Activated effector memory CD4-positive, alpha-beta T cell treated with Interleukin-2 at 50 U/mL for 16 hours (primary cell): Measurements from ENCODE around the gene MITF.

ENCODE experiments used
- DNase-seq: peaks from one replicate; pipeline ENCODE4 v3.0.0-alpha.2; 2020

Gene MITF

GRCh38 chr3:69925506-69925905, 186.2 kb downstream of the MITF start:
- no peak for DNase-seq

DNA sequence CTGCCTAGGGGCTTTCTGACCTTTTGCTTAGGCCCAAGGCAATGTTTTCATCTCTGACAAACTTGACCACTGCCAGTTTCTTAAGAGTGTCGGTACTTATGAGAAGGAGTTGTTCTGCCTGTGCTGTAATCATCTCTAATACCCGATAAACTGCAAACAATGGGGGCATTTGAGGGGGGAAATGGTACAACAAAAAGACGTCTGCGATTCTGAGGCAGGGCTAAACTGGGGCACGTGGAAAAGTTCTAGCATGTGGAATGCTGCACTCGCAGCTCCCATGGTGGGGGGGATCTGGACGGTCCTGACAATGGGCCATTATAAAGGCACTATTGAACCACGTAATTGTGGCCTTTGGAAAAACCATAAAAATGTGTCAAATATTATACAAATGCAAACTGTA, 187.1 kb downstream of the MITF start:
- DNase-seq = no peak

DNA sequence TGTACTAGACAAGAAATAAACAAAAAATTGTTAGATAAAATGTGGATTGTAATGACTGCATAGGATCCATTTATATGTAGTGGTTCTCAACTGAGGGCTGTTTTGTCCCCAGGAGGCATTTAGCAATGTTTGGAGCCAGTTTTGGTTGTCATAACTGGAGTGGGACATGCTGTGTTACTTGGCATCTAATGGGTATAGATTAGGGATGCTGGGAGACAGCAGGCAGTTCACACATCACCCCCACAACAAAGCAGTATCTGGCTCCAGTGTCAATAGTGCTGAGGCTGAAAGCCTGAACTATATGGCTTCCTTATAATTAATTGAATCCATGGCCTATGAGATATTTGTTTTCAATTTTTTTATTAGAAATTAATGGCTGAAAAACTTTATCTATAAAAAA, 188.3 kb downstream of the MITF start:
- no peak for DNase-seq

DNA sequence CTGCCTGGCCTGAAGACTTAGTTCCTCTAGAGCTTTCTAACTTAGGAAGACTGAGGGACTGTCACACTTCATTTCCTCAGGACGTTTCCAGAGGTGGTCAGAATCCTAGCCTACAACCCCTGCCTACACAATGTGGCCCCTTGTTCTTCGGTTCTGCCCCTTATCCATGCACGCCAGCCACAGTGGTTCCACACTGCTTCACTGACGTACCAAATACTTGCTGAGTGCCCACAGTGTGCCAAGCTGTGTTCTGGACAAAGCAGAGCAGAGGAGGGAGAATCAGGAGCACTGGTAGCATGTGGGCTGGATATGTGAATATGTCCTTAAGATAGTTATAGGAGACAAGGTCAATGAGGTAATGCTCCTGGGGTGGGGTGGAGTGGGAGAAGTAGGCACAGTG, 189.8 kb downstream of the MITF start:
- no peak for DNase-seq

DNA sequence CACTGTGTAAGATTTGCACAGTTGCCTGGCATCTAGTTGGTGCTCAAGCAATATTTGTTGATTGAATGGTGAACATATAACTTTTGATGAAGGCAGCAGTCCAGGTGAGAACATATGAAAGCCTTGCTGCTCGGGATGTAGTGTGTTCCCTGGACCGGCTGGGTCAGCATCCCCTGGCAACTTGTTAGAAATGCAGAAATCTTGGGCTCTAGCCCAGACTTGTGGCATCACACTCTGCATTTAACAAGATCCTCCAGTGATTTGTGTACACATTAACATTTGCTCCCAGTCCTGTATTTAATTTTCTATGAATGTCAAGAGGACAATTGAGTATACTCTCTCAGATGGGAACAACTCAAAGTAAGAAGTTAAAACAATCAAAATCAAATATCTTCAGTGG, 191.3 kb downstream of the MITF start:
- DNase-seq = no peak

DNA sequence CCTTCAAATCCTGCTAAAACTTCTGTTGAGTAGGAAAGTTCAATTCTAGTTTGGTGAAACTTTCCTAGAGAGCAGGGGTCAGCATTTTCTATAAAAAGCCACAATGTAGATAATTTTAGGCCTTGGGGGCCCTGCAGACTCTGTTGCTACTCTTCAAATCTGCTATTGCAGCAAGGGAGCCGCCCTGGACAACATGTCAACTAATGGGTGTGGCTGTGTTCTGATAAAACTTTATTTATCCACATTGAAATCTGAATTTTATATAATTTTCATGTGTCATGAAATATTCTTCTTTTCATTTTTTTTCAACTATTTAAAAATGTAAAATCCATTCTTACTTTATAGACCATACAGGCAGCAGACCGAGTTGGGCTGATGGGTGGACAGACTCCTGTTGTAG, 192.8 kb downstream of the MITF start:
- DNase-seq = no peak

GRCh38 chr3:69932501-69932900, 193.2 kb downstream of the MITF start:
- no peak for DNase-seq

DNA sequence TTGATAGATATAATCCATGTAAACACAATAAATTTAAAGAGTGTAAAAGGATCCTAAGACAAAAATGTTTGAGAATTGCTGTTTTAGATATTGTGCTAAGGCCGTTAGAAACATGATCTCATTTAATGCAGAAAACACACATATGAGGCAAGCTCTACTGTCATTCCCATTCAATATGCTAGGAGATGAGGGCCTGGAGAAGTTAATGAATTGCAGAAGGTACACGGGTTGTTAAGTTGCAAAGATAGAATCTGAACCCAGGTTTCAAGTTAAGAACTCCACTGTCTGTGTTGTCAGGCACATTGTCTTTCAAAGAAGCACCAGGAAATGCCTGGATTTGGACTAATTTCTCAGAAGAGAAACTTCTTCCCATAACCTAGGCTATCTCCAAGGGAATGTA, 195.1 kb downstream of the MITF start:
- DNase-seq = no peak

GRCh38 chr3:69936266-69936665, 197.0 kb downstream of the MITF start:
- no peak for DNase-seq

DNA sequence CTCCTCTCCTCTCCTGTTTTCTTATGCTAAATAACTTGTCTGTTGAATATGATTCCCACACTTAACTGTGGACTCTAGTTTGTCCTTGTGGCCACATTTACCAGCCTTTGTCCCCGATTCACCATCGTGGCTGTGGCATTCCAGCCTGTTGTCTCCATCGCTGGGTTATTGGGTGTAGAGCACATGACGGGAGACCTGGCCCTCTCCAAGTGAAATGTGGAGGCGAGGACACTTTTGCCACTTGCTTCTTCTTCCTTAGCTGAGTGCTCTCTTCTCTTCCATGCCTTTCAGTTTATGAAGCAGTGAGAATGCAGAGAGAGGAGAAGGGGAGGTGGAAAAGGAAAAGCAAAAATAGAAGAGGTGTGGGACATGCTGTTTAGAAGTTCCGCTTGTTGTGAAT, 198.8 kb downstream of the MITF start:
- no peak for DNase-seq

DNA sequence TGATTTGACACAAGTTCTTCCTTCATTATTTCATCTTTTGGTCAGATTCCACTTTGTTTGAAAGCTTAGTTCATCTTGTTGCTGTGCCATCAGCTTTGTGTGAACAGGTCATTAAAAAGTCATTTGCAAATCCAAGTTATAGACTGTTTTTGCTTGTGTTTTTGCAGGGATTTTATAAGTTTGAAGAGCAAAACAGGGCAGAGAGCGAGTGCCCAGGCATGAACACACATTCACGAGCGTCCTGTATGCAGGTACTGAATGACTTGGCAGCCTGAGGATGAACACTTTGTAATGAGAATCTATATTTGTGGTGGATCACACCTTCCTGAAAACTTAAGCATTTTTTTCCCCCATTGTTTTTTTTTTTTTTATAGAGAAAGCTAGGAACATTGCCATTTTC, 199.7 kb downstream of the MITF start:
- no peak for DNase-seq

DNA sequence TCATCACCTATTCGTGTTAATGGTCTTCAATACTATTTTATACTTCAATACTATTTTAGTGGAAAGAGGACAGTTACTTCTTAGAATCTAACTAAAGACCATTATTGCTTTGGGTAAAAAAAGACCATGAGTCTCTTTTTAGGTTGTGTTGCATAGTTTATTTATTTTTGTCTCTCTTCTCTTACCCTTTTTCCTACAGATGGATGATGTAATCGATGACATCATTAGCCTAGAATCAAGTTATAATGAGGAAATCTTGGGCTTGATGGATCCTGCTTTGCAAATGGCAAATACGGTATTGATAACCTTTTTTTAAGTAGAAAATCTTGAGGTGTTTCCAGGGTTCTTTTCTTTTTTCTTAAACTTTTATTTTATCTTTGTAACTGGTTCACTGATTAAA, 201.8 kb downstream of the MITF start:
- no peak for DNase-seq

DNA sequence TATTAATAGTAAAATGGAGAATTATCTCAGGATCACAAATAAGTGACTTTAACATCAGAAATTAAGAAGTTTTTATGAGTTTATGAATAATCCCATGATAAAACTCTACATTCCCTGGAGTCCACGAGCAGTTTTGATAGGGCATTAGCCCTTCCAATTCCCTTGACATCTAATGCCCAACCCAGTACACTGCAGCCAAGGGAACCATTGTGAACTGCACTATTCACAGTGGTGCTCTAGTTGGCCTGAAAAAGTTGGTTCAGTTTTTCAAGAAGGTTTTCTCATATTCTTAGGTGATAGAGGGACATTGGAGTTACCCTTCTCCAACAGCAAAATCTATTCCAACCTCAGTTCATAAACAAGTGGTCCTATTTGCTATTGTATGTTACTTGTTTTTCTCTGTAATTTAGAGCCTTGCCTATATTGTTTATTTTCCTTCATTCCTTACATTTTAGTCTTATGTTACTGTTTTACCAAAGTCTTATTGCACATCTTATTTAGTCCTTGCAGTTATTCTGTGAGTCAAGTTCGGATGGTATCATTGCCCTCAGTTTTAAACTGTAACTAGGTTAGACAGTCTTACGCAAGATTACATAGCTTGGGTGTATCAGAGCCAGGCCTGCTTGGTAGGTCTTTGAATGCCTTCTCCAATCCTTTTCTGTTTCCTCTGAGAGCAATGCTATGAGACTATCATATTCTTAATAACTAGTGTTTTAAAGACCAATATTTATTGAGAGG, 202.3 kb downstream of the MITF start:
- no peak for DNase-seq

DNA sequence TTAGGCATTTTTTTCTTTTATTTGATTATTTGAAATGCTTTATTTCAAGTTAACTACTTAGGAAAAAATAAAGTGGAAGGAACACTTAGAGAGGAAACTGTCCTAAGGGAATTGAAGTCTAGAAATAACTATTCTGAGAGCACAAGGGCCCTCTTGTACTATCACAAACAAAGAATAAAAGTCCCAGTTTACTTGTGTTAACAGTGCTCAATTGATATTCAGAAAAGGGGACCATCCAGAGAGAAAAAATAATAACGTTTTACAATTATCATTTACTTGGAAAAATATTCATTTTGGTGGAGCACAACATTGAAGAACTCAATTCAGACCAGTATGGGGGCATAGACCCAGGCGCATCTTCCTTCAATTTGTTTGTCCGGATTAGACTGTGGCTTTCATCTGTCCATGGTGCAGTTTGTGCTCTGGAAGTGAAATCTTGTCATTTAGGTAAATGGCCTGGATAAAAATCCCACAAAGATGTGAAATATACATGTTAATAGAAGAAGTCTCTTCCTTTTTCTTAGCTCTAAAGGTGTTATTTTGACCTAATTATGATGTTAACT, 205.7 kb downstream of the MITF start:
- DNase-seq = no peak

GRCh38 chr3:69948246-69948862, 209.1 kb downstream of the MITF start:
- no peak for DNase-seq

DNA sequence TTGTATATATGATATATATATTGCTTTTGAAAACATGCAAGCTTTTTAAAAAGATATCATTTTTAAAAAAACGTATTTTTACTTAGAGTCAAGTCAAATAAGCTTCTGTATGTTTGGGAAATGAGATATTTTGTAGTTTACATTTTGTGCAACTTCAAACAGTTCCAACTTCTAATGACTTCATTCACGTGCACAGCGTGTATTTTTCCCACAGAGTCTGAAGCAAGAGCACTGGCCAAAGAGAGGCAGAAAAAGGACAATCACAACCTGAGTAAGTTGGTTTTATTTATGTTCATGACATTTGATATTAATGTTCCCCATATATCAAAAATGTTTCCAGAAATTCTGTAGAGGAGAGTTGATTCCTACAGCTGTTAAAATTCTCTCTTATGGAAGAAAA, 212.4 kb downstream of the MITF start:
- no peak for DNase-seq

- no peak for DNase-seq
These were observed 220.3 kb downstream of the MITF start for GRCh38 chr3:69959581-69959980.

DNA sequence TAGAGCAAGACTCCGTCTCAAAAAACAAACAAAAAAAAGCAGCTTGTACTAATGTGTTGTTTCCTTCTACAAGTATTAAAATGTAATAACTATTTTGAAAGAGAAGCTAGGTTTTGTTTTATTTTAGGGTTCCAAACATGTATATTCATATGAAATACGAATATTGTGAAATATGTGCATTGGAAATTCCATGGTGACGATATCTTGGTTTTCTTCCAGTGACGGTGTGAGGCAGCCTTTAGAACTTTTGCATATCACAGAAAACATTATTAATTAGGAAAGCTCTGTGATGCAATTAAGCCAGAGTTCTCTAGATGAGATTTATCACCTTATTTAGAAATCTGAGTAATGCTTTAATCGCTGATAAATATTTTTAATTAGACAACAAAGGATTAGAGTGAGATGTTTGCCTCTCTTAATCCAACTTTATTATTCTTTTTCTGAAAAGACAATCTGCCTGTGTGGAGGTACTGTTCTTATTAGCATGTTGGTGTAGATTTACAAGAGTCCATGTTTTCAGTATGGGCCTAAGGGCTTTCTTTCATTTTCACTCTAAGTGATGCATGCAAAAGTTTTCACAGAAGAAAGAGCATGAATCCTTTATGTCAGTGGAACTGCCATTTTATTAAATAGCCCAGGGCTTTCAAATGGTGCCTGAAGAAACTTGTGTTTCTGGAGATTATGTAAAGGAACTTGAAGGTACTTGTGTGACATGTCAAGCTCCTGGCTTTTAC, 222.6 kb downstream of the MITF start:
- no peak for DNase-seq

- DNase-seq = no peak
These were observed 224.4 kb downstream of the MITF start for GRCh38 chr3:69963643-69964042.

DNA sequence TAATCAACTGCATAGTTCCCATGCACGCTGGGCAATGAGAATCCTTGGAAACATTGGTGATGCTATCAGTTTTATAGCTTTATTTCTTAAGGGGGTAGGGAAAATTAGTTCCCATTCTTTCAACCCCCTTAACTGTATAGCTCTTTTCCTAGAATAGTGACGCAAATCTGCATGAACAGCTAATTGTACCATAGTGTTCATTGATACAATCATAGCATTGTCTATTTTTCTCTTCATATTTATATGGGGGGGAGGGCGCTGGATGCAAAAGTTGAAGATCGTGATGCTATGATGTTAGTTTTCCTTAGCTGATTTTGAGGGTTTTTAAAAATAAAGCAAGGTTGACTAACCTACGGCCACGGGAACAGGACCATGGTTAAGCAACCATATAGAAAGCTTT, 227.9 kb downstream of the MITF start:
- DNase-seq = no peak

DNA sequence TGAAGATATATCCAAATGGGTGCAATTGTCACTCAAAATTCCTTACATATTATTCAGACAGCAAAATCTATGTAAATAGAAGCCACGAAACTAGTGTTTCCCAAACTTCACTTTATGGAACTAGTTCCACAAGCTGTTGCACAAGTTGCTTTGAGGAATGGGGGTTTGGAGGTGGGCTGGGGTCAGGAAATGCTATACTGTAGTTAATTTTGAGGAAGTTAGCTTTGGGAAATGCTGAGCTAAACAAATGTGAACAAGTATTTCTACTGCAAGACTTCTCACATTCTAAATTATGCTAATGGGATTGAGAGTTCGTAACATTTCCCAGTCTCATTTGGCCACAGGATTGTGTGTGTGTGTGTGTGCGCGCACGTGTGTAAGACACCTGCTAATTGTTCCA, 231.6 kb downstream of the MITF start:
- DNase-seq = no peak

GRCh38 chr3:69972672-69973071, 233.4 kb downstream of the MITF start:
- DNase-seq = no peak

DNA sequence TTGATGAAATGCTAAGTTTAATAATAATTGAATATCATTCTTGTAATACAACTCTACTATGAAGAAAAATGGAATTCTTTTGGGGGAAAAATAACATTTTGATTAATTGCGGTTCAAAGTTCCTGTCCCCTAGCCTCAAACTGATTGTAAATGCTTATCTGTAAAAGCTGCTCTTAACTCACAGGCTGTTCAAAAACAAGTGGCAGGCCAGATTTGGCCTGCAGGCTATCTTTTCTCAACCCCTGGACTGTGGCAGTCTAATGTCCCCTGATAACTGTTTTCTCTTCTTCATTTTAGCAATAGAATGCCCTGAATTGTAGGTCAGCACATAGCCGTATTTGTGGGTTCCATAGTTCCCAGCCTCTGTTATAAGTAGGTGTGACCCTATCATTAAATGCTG, 236.8 kb downstream of the MITF start:
- no peak for DNase-seq
